CD4-positive, alpha-beta T cell treated with Interleukin-21 for 1 hour (primary cell): ENCODE results near the gene FLVCR2.
"Not testable (repeated sequence)": the region's sequence is repeated elsewhere in the genome, so short reads cannot be mapped to it uniquely, and the experiment has no call there.

Experiments used
- DNase-seq: peaks from one replicate; pipeline ENCODE4 v3.0.0-alpha.2; 2020

Gene FLVCR2

GRCh38 chr14:75597149-75597548 lies 18.7 kb downstream of the FLVCR2 start:
- DNase-seq: no peak

- DNase-seq: not testable (repeated sequence)
These were observed 21.7 kb downstream of the FLVCR2 start for GRCh38 chr14:75600100-75600499.

- DNase-seq: not testable (repeated sequence)
These were observed 22.6 kb downstream of the FLVCR2 start for GRCh38 chr14:75601061-75601460.

GRCh38 chr14:75602503-75602902 lies 24.1 kb downstream of the FLVCR2 start:
- DNase-seq: no peak

GRCh38 chr14:75604979-75605851 lies 26.8 kb downstream of the FLVCR2 start:
- no peak for DNase-seq

GRCh38 chr14:75605916-75606315 lies 27.5 kb downstream of the FLVCR2 start:
- DNase-seq: no peak

- DNase-seq: no peak
These were observed 28.6 kb downstream of the FLVCR2 start for GRCh38 chr14:75607044-75607443.

GRCh38 chr14:75607842-75608640 lies 29.6 kb downstream of the FLVCR2 start:
- DNase-seq: no peak

- no peak for DNase-seq
These were observed 30.7 kb downstream of the FLVCR2 start for GRCh38 chr14:75609116-75609515.

- DNase-seq: peak; percentile 4
These were observed 31.4 kb downstream of the FLVCR2 start for GRCh38 chr14:75609606-75610475.

GRCh38 chr14:75610834-75611233 lies 32.4 kb downstream of the FLVCR2 start:
- DNase-seq: no peak

GRCh38 chr14:75612157-75612556 lies 33.7 kb downstream of the FLVCR2 start:
- no peak for DNase-seq

GRCh38 chr14:75614179-75614578 lies 35.8 kb downstream of the FLVCR2 start:
- no peak for DNase-seq

GRCh38 chr14:75615200-75615599 lies 36.8 kb downstream of the FLVCR2 start:
- DNase-seq: peak; percentile 19

- DNase-seq: no peak
These were observed 41.1 kb downstream of the FLVCR2 start for GRCh38 chr14:75619548-75619947.

- DNase-seq: no peak
These were observed 46.6 kb downstream of the FLVCR2 start for GRCh38 chr14:75625034-75625433.

- DNase-seq: no peak
These were observed 48.0 kb downstream of the FLVCR2 start for GRCh38 chr14:75626396-75626795.

- DNase-seq: no peak
These were observed 48.4 kb downstream of the FLVCR2 start for GRCh38 chr14:75626863-75627262.

- no peak for DNase-seq
These were observed 49.0 kb downstream of the FLVCR2 start for GRCh38 chr14:75627406-75627805.

- DNase-seq: no peak
These were observed 50.4 kb downstream of the FLVCR2 start for GRCh38 chr14:75628816-75629215.

GRCh38 chr14:75630695-75631452 lies 52.5 kb downstream of the FLVCR2 start:
- DNase-seq: no peak

GRCh38 chr14:75631453-75631831 lies 53.0 kb downstream of the FLVCR2 start:
- no peak for DNase-seq
